Stomach smooth muscle (tissue), 2 donors: ENCODE data around the gene PDZRN3.

ENCODE experiments used
- H3K27ac ChIP-seq: one replicate; pipeline ENCODE4 v1.7.0; 2013; ENCODE audit warnings: mild to moderate bottlenecking, low read length, inconsistent platforms
- H3K27me3 ChIP-seq, 2 donors: one replicate each; pipeline ENCODE4 v1.7.0; 2013; ENCODE audit warnings: low read length in 2 of 2; ENCODE audit not compliant: insufficient read depth in 2 of 2, control insufficient read depth in 1 of 2
- H3K36me3 ChIP-seq, 2 donors: one replicate each; pipeline ENCODE4 v1.7.0; 2013; ENCODE audit warnings: low read length in 2 of 2; ENCODE audit not compliant: control insufficient read depth in 2 of 2, insufficient read depth in 2 of 2
- H3K4me1 ChIP-seq: one replicate; pipeline ENCODE4 v1.7.0; 2013; ENCODE audit warnings: low read length; ENCODE audit not compliant: control insufficient read depth, insufficient read depth
- H3K4me3 ChIP-seq, 2 donors: one replicate each; pipeline ENCODE4 v1.7.0; 2013; ENCODE audit warnings: low read length in 2 of 2
- H3K9ac ChIP-seq, 2 donors: one replicate each; pipeline ENCODE4 v1.7.0; 2013; ENCODE audit warnings: low read length in 2 of 2, mild to moderate bottlenecking in 1 of 2
- H3K9me3 ChIP-seq, 2 donors: one replicate each; pipeline ENCODE4 v1.7.0; 2013; ENCODE audit warnings: low read length in 2 of 2; ENCODE audit not compliant: control insufficient read depth in 2 of 2
- donor health status: healthy.
- donor health status: Pancreatic carcinoma.

Gene PDZRN3

GRCh38 chr3:73558727-73559075, 66.0 kb downstream of the PDZRN3 start:
- peaks cover 46% of the 10 kb centered on the region for H3K4me1 ChIP-seq
- H3K27me3 ChIP-seq: no peaks in the 10 kb centered on the region
- peak overlapping the region; percentile 64 for H3K27ac ChIP-seq
- no peak overlapping the region for H3K9ac ChIP-seq
- H3K36me3 ChIP-seq: no peaks in the 10 kb centered on the region
- H3K9me3 ChIP-seq: no peaks in the 10 kb centered on the region
- H3K4me3 ChIP-seq: peak overlapping the region in 1 of 2 donors; percentile 35

DNA sequence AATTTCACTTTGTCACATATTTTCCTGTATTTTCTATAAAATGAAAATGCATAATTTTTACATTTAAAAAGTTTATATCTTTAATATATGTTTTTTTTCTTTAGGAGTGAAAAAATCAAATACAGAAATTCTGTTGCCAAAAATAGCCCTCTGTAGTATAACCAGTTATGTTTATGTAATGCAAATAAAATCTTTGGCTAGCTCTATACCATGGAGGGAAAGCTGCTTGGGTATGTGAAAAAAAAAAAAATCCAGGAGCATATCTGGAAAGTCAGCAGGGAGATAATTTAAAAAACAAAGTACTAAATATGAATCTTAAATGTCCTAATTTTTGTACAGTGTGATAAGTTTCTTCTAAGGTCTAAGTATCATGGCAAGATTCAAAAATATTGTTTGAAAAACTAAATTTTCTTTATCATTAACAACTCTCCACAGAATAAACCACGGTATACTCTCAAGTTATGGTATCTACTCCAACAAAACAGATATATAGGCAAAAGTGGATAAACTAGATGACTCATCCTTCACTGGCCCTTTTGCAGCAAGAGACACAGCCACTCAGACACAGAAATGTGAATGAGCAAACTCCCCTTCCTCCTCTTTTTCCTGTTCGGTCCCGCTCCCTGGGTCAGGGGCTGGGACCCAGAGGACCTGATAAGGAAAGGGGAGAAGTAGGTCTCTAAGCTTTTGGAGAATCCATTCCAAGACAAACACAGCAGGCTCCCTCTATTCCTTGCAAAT, 66.6 kb downstream of the PDZRN3 start:
- Histone ChIP-seq H3K27ac (peak overlapping the region; percentile 64), H3K4me3 (peak overlapping the region in 1 of 2 donors; percentile 35), H3K9me3 (no peaks in the 10 kb centered on the region), H3K27me3 (no peaks in the 10 kb centered on the region), H3K36me3 (no peaks in the 10 kb centered on the region), H3K4me1 (peaks cover 45% of the 10 kb centered on the region), H3K9ac (no peak overlapping the region)

DNA sequence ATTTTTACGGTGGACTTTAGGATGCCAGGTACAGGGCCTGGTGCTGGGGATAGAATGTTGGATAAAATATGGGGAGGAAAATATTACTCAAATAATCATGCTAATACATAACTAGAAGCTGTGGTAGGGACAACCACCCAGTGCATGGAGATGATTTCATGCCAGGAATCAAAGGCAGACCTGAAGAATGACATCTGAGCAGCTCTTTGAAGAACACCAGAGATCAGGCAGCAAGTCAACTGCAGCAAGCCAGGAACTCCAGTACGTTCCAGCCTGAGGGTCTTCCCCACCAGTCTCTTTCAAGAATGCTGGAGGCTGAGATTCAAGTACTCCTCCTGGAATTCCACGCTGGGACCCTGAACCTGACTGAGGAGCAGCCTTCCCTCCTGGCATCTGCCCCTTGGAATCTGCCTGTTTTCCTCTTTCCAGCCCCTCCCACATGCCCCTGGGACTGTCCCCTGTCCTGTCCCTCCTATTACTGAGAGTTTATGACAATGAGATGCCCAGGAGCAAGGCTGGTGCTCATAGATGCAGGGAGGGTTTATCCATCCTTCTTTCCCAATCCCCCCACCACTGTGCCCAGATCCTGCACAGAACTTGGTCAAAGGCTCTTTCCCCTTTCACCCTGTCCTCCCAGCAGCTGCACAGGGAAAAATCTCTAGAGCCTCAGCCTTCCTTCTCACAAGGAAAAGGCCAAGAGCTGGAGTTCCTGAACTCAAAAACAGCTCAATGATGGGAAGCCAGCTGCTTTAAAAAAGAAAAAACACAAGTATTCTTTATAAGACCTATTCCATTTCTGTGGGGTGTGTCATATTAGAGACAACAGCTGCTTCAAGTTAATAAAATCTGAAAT, 68.0 kb downstream of the PDZRN3 start:
- Histone ChIP-seq H3K9me3 (no peaks in the 10 kb centered on the region), H3K4me1 (peaks cover 52% of the 10 kb centered on the region), H3K36me3 (no peaks in the 10 kb centered on the region), H3K4me3 (peak overlapping the region in 1 of 2 donors; percentile 54), H3K27ac (peak overlapping the region; percentile 62), H3K27me3 (no peaks in the 10 kb centered on the region), H3K9ac (peak overlapping the region; percentile 2 to 36)

DNA sequence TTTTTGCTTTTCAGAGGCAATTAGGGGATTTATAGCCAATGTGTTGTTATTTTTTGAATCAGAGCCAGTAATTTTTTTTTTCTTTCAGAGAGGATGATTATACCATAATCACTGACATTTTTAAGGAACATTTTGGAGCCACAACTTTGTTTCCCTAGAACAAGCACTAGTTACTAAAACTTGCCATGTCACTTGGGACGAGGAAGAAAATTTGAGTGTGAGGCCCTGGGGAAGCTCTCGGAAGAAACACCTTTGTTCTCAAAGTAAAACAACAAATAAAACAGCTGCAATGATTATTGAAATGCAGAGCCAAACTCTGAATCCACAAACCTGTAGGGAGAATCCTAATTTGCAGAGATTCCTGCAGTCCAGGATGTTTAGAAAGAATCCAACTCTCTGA, 69.7 kb downstream of the PDZRN3 start:
- peak overlapping the region; percentile 24 for H3K27ac ChIP-seq
- H3K9me3 ChIP-seq: no peaks in the 10 kb centered on the region
- no peaks in the 10 kb centered on the region for H3K27me3 ChIP-seq
- no peaks in the 10 kb centered on the region for H3K36me3 ChIP-seq
- no peak overlapping the region for H3K9ac ChIP-seq
- peaks cover 43% of the 10 kb centered on the region for H3K4me1 ChIP-seq
- H3K4me3 ChIP-seq: no peak overlapping the region

GRCh38 chr3:73552700-73553099, 72.0 kb downstream of the PDZRN3 start:
- H3K4me1 ChIP-seq: peaks cover 36% of the 10 kb centered on the region
- H3K4me3 ChIP-seq: no peak overlapping the region
- peak overlapping the region; percentile 31 for H3K27ac ChIP-seq
- H3K27me3 ChIP-seq: no peaks in the 10 kb centered on the region
- no peak overlapping the region for H3K9ac ChIP-seq
- H3K36me3 ChIP-seq: no peaks in the 10 kb centered on the region
- no peaks in the 10 kb centered on the region for H3K9me3 ChIP-seq

DNA sequence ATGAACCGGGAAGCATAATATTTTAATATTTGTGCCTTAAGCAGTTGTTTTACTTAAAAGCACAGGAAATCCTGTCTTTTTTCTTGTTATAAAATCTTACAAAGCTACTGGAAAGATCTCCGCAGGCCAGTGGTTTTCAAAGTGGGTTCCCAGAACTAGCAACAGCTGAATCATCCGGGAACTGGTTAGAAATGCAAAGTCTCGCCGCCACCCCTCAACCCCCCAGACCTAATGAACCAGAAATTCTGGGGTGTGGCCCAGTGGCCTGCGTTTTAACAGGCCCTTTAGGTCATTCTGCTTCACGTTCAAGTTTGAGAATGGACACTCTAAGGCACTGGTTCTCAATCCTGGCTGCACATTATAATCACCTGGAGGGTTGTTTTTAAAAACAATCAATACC, 74.7 kb downstream of the PDZRN3 start:
- no peaks in the 10 kb centered on the region for H3K9me3 ChIP-seq
- H3K4me1 ChIP-seq: peaks cover 37% of the 10 kb centered on the region
- no peak overlapping the region for H3K4me3 ChIP-seq
- no peaks in the 10 kb centered on the region for H3K27me3 ChIP-seq
- peak overlapping the region; percentile 41 for H3K27ac ChIP-seq
- no peaks in the 10 kb centered on the region for H3K36me3 ChIP-seq
- H3K9ac ChIP-seq: no peak overlapping the region

DNA sequence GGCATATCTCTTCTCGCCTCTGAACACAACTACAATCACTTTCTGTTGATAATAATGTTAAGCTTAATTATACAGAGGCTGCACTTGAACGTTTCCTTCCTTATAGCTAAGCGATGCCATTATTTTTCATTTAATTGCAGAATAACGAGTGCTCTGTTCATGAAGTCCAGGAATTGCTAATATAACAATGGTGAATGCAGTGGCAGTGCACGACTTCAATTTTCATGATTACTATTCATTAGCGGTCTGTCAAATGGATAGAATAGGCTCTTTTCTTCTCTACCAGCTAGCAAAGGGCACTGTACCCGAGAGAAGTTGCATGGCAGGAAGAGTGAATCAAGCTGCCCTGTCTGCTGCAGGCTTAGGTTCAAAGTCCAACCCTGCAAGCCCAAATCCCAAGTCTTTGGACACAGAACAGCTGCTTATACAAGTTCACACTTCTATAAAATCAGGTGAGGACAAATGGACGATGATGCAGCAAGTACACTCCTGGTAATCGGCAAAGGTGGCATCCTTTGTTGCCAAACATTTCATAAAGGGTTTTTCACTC, 75.6 kb downstream of the PDZRN3 start:
- Histone ChIP-seq H3K27me3 (no peaks in the 10 kb centered on the region), H3K27ac (no peak overlapping the region), H3K4me3 (no peak overlapping the region), H3K36me3 (no peaks in the 10 kb centered on the region), H3K9ac (no peak overlapping the region), H3K9me3 (no peaks in the 10 kb centered on the region), H3K4me1 (peaks cover 37% of the 10 kb centered on the region)

DNA sequence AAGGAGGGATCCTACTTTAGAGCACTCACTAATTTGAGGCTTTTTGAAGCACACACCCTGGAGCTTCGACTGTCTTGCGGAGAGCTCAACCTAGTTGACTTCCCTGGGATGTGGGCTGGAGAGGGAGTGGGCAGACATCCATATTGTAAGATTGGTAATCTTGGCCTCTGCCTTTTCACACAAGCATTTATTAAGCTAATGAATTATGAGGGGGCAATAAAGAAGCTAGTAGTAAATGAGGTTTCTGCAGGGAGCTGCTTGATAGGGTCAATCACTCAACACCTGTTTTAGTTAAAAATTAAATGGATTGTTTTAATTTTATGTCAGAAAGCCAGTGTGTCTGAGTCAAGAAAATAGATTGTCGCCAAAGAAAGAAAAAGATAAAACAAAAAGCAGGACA, 76.3 kb downstream of the PDZRN3 start:
- H3K9ac ChIP-seq: no peak overlapping the region
- peak overlapping the region; percentile 70 for H3K27ac ChIP-seq
- peaks cover 41% of the 10 kb centered on the region for H3K4me1 ChIP-seq
- no peak overlapping the region for H3K4me3 ChIP-seq
- no peaks in the 10 kb centered on the region for H3K9me3 ChIP-seq
- no peaks in the 10 kb centered on the region for H3K27me3 ChIP-seq
- H3K36me3 ChIP-seq: no peaks in the 10 kb centered on the region

DNA sequence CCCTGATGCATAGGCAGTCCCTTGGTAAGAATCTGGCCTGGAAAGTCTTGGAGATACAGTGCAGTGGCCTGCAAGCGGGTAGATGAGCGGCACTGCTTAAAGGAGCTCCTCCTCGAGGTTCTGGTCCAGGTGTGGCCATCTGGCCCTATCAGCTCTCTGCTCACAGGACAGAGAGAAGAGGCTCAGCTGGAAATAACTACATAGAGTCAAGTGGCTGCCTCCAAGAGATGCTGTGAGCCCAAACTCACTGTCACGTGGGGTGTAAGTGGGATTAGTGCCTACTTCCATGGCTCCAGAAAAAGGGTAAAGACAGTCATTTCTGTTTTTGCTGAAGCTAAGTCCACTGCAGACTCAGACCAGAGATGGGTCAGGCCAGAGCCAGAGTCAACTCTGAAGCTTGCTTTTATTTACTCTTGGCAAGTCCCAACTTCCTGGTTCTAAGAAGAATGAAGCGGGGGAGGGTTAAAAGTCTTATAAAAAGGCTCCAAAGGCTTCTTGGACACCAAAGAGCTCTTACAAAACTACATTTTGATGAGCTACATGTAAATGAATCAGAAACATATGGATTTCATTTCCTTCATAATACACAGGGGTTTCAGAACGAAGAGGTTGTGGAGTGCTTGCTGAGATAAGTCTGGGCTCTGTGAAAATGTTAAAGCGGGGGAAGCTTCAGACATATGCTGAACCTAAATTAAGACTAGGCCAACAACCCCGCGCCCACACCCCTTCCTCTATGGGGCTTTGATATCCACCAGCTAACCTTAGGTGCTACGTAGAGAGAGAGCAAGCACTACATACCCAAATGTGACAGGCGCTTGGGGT, 77.1 kb downstream of the PDZRN3 start:
- Histone ChIP-seq H3K36me3 (no peaks in the 10 kb centered on the region), H3K9ac (no peak overlapping the region), H3K4me1 (peaks cover 46% of the 10 kb centered on the region), H3K27me3 (no peaks in the 10 kb centered on the region), H3K27ac (peak overlapping the region; percentile 70), H3K4me3 (peak overlapping the region in 1 of 2 donors; percentile 31), H3K9me3 (no peaks in the 10 kb centered on the region)

DNA sequence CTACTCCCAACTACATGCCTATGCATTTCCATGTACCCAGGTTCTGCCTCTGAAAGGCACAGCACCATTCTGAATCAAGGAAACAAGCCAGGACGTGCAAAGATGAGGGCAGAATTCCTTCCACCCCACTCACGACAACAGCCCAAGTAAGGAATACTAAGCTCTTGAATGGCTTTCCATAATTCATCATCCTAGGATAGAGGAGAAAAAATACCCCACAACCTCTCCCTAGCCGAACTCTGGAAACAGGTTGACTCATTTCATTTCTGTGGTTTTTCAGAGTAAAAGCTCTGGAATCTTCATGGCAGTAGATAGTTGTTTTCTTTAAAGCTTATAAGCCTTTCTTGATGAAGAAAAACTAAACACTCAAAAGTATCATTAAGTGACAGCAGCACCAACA, 77.8 kb downstream of the PDZRN3 start:
- Histone ChIP-seq H3K27ac (peak overlapping the region; percentile 70), H3K36me3 (no peaks in the 10 kb centered on the region), H3K4me3 (no peak overlapping the region), H3K9ac (no peak overlapping the region), H3K27me3 (no peaks in the 10 kb centered on the region), H3K9me3 (no peaks in the 10 kb centered on the region), H3K4me1 (peaks cover 44% of the 10 kb centered on the region)
